Gastrocnemius medialis (tissue), 4 donors: ENCODE results near the gene MACROD2. TPM values are rescaled to one million over a fixed set of nuclear protein-coding genes. Genes with fewer than 3 reads are reported as not detected.

ENCODE experiments used
- ATAC-seq, 2 donors: fragments of 150-250 bp; one replicate each; pipeline ENCODE4 v1.9.1; 2016
- DNase-seq, 2 donors: peaks; one replicate each; pipeline ENCODE4 v3.0.0-alpha.2; 2019
- H3K27ac ChIP-seq, 4 donors: fragments of 200-600 bp; sonication (generic); 1 replicate in 1 of 4; 2 replicates in 3 of 4; pipeline ENCODE4 v1.5.1; 2016 to 2018; ENCODE audit warnings: mild to moderate bottlenecking in 2 of 4, moderate library complexity in 1 of 4
- H3K27me3 ChIP-seq, 3 donors: fragments of 200-600 bp; sonication (generic) in 2 of 3; 1 replicate in 1 of 3; 2 replicates in 2 of 3; pipeline versions ENCODE4 v1.5.1 to v1.6.0; 2016 to 2019; ENCODE audit warnings: mild to moderate bottlenecking in 1 of 3, moderate library complexity in 1 of 3
- H3K36me3 ChIP-seq, 2 donors: fragments of 200-600 bp; sonication (generic) in 1 of 2; one replicate each; pipeline ENCODE4 v1.5.1; 2017 to 2018
- H3K4me1 ChIP-seq, 2 donors: fragments of 200-600 bp; sonication (generic) in 1 of 2; one replicate each; pipeline ENCODE4 v1.5.1; 2016 to 2017; ENCODE audit warnings: mild to moderate bottlenecking in 2 of 2
- H3K4me3 ChIP-seq, 4 donors: fragments of 200-600 bp; sonication (generic) in 3 of 4; 1 replicate in 1 of 4; 2 replicates in 3 of 4; pipeline ENCODE4 v1.5.1; 2016 to 2019; ENCODE audit warnings: mild to moderate bottlenecking in 2 of 4
- H3K9me3 ChIP-seq, 3 donors: fragments of 200-600 bp; sonication (generic) in 2 of 3; 1 replicate in 1 of 3; 2 replicates in 2 of 3; pipeline ENCODE4 v1.5.1; 2016 to 2019
- CTCF ChIP-seq, 5 experiments: fragments of 450-650 bp in 3 of 5; fragments of 200-600 bp in 2 of 5; sonication (generic) in 2 of 5; IDR thresholded peaks in 4 of 5; conservative IDR thresholded peaks in 1 of 5; 1 replicate in 4 of 5; 2 replicates in 1 of 5; pipeline ENCODE4 v1.5.1; 2016 to 2019; ENCODE audit warnings: antibody characterized with exemption in 5 of 5, mild to moderate bottlenecking in 3 of 5, moderate library complexity in 3 of 5
- POLR2A ChIP-seq, 2 donors: fragments of 450-650 bp; IDR thresholded peaks; one replicate each; pipeline ENCODE4 v1.6.1; 2017; ENCODE audit warnings: antibody characterized with exemption in 2 of 2, mild to moderate bottlenecking in 2 of 2, moderate library complexity in 2 of 2
- in situ Hi-C, 4 donors: fragments of 200-750 bp; cut with MboI; loops; one replicate each; pipeline versions ENCODE4 v1.15.0 to v1.8.0; 2017; ENCODE audit warnings: low sequenced_read_pairs in 4 of 4
- intact Hi-C: fragments of 100-400 bp; cut with DNase I; formaldehyde crosslinking; loops from one replicate; pipeline ENCODE4 v1.15.1; 2023; ENCODE audit warnings: low total_unique reads
- total RNA-seq, 4 donors: library from RNA; depleted of rRNA; stranded (reverse); fragments of >200 nt; gene quantifications; one replicate each; pipeline versions ENCODE4 v1.1.0 to v1.2.3, GENCODE V29; 2016

Gene MACROD2
- total RNA-seq, 4 donors from 2014 or later: 1.8 to 10.2 (median 3.6) TPM

- no peak for ATAC-seq
- no peak overlapping the region for H3K27ac ChIP-seq
- no peak for DNase-seq
- in situ Hi-C loops (no loop called here), intact Hi-C loops (no loop called here)
- no peaks in the 10 kb centered on the region for H3K4me1 ChIP-seq
- no peaks in the 10 kb centered on the region for H3K36me3 ChIP-seq
- H3K4me3 ChIP-seq: no peak overlapping the region
- H3K27me3 ChIP-seq: no peaks in the 10 kb centered on the region
- no peak for TF ChIP-seq POLR2A (IDR thresholded peaks at IDR 0.05)
- no peaks in the 10 kb centered on the region for H3K9me3 ChIP-seq
These were observed 1907.2 kb downstream of the MACROD2 start for GRCh38 chr20:15902493-15902892.

GRCh38 chr20:15905661-15906060, 1910.3 kb downstream of the MACROD2 start:
- Histone ChIP-seq H3K27me3 (no peaks in the 10 kb centered on the region), H3K27ac (no peak overlapping the region), H3K4me1 (no peaks in the 10 kb centered on the region), H3K9me3 (no peaks in the 10 kb centered on the region), H3K4me3 (no peak overlapping the region), H3K36me3 (no peaks in the 10 kb centered on the region)
- TF ChIP-seq CTCF (IDR thresholded peaks at IDR 0.05 in 4 of 5, conservative IDR thresholded peaks at IDR 0.05 in 1 of 5) (no peak), POLR2A (IDR thresholded peaks at IDR 0.05) (no peak)
- in situ Hi-C loops: no loop called here
- intact Hi-C loops: no loop called here
- no peak for ATAC-seq
- DNase-seq: no peak

- Histone ChIP-seq H3K4me1 (no peaks in the 10 kb centered on the region), H3K9me3 (no peaks in the 10 kb centered on the region), H3K4me3 (no peak overlapping the region), H3K27me3 (no peaks in the 10 kb centered on the region), H3K27ac (no peak overlapping the region), H3K36me3 (no peaks in the 10 kb centered on the region)
- TF ChIP-seq CTCF (IDR thresholded peaks at IDR 0.05 in 4 of 5, conservative IDR thresholded peaks at IDR 0.05 in 1 of 5): no peak
- no peak for TF ChIP-seq POLR2A (IDR thresholded peaks at IDR 0.05)
- no peak for ATAC-seq
- in situ Hi-C loops: no loop called here
- intact Hi-C loops: no loop called here
- no peak for DNase-seq
These were observed 1914.7 kb downstream of the MACROD2 start for GRCh38 chr20:15909995-15910394.

GRCh38 chr20:15911581-15911980, 1916.3 kb downstream of the MACROD2 start:
- Histone ChIP-seq H3K27me3 (no peaks in the 10 kb centered on the region), H3K27ac (no peak overlapping the region), H3K4me1 (no peaks in the 10 kb centered on the region), H3K36me3 (no peaks in the 10 kb centered on the region), H3K9me3 (no peaks in the 10 kb centered on the region), H3K4me3 (no peak overlapping the region)
- no peak for ATAC-seq
- intact Hi-C loops: no loop called here
- in situ Hi-C loops: no loop called here
- DNase-seq: no peak
- TF ChIP-seq POLR2A (IDR thresholded peaks at IDR 0.05) (no peak), CTCF (IDR thresholded peaks at IDR 0.05 in 4 of 5, conservative IDR thresholded peaks at IDR 0.05 in 1 of 5) (no peak)

- no peaks in the 10 kb centered on the region for H3K36me3 ChIP-seq
- in situ Hi-C loops: no loop called here
- DNase-seq: no peak
- no peak for ATAC-seq
- H3K27me3 ChIP-seq: no peaks in the 10 kb centered on the region
- TF ChIP-seq POLR2A (IDR thresholded peaks at IDR 0.05) (no peak), CTCF (IDR thresholded peaks at IDR 0.05 in 4 of 5, conservative IDR thresholded peaks at IDR 0.05 in 1 of 5) (no peak)
- H3K27ac ChIP-seq: no peak overlapping the region
- H3K4me3 ChIP-seq: no peak overlapping the region
- intact Hi-C loops: no loop called here
- no peaks in the 10 kb centered on the region for H3K9me3 ChIP-seq
- H3K4me1 ChIP-seq: no peaks in the 10 kb centered on the region
These were observed 1918.2 kb downstream of the MACROD2 start for GRCh38 chr20:15913391-15914025.
